Renal pelvis (tissue), 4 donors: ENCODE measurements around the gene PRKG1. TPM values are rescaled to one million over a fixed set of nuclear protein-coding genes. Genes with fewer than 3 reads are reported as not detected.
"Not testable (repeated sequence)": the region's sequence is repeated elsewhere in the genome, so short reads cannot be mapped to it uniquely, and the experiment has no call there.

Experiments
- DNase-seq: peaks from one replicate; pipeline ENCODE4 v3.0.0-alpha.2; 2013
- polyA plus RNA-seq, 3 donors: library from polyadenylated mRNA; unstranded; fragments of 120-200 nt; gene quantifications; one replicate each; pipeline ENCODE4 v1.2.1, GENCODE V29; 2013; ENCODE audit not compliant: insufficient read length in 3 of 3

The PRKG1 gene
- polyA plus RNA-seq, 3 donors, result 10.7 to 12.2 (median 11.3) TPM

DNA sequence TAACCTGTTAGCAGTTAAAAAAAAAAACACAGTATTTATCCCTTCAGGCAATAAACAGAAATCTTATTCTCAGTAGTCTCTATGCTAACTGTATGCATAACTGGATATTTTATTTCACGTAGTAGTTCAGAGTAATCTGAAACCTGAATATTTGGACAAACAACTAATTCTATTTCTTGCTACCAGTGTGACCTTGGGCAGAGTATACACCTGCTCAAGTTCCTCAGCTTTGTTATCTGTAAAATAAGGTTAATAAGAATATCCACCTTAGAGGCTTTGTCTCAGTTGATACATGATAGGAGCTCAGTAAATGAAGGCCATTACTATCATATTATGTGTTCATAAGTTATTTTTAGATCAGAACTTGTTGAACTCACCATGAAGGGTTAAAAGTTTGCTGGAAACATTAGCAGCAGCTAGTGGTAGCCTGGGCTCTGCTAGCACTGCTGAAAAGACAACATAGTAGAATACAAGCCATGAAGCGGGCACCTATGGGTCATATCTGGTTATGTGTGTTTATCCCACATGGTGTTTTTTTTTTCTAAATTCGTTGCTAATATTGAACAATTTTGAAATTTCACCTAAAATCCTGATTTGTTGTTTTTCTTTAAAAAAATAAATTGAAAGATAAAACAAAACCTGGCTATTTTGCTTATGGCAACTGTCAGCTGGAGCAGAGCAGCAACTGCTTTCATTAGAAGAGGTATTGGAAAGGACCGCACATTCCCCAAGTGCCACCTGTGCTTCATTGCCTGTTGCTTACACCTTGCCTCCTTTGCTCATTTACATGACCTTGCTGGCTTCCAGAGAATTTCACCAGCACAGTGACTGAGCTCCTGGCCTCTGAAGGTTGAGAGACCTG lies 303.0 kb downstream of the PRKG1 start:
- DNase-seq, result no peak

DNA sequence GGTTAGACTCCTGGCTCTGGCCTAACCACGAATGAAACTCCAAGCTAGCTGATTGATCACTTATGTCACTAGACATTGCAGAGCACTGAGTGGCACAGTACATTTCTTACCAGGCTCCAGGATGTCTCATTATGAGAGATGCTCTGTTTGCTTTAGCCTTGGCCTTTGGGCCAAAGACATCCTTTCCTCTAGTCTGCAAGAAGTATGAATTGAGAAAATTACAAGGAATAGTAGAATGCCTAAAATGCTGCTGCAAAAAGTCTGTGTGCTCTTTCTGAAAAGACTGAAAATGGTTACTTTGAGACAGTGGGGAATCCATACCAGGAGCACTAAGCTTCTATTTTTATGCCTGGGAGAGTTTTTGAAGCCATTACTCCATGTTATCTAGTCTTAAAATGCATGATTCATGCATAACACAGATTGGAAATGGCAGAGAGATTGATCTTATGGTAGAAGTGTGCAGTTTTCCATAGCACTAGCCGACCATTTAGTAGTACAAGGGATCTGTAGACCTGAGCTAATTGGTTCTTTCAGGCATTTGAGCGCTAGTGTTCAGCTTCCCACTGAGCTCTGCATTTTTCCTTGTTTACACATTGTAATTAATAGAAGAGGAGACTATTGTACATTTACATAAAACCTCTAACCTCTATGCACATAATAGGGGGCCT lies 303.8 kb downstream of the PRKG1 start:
- DNase-seq, result no peak

DNA sequence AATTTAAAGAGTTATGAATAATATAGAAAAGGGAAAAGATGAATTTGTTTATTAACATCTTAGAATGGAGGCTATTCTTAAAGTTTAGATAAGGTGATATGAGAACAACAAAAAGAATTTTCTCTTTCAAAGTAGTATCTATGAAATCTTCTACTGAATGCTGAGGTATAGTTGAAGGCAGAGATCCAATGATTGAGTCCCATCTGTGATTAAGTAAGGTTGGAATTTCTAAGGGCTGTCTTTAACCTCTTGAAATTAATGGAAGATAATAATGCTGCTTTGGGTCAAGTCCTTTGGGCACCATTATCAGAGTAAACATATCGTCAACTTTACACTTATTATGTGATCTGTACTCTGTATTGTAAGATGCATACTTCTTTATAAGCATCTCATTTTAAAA lies 307.9 kb downstream of the PRKG1 start:
- DNase-seq, result no peak

DNA sequence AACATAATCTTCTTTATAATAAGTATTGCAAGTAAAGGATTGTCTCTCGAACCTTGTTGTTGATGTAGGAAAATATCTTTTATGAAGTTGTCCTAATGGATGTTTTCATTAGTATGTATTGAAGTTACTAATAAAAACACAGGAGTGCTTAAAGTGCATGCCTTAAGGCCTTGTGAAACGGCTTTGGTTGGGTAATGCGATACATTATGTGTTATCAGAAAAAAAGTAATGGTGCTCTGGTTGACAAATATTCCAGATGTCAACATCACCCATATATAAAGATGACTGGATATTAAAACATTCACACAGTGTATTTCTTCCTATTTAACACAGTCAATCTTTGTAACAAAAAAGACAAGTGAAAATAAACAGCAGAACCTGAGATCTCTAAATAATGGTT lies 310.7 kb downstream of the PRKG1 start:
- no peak for DNase-seq

DNA sequence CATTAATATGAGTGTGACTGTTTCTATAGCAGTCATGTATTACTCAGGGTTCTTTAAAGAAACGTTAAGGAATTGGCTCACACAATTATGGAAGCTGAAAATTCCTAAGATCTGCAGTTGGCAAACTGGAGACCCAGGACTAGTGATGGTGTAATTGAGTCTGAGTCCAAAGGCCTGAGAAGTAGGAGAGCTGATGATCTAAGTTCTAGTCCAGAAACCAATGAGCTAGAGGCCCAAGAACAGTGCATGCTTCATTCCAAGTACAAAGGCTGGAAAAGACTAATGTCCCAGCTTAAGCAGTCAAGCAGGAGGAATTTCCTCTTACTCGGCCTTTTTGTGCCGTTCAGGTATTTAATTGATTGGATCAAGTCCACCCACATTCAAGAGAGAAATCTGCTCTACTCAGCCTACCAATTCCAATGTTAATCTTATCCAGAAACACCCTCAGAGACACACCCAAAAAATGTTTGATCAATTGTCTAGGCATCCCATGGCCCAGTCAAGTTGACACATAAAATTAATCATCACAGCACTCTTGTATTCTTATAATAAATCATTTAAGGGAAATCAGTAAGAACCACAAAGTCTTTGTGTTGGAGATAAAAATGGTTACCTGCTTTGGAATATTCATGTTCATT lies 312.1 kb downstream of the PRKG1 start:
- DNase-seq, result no peak

DNA sequence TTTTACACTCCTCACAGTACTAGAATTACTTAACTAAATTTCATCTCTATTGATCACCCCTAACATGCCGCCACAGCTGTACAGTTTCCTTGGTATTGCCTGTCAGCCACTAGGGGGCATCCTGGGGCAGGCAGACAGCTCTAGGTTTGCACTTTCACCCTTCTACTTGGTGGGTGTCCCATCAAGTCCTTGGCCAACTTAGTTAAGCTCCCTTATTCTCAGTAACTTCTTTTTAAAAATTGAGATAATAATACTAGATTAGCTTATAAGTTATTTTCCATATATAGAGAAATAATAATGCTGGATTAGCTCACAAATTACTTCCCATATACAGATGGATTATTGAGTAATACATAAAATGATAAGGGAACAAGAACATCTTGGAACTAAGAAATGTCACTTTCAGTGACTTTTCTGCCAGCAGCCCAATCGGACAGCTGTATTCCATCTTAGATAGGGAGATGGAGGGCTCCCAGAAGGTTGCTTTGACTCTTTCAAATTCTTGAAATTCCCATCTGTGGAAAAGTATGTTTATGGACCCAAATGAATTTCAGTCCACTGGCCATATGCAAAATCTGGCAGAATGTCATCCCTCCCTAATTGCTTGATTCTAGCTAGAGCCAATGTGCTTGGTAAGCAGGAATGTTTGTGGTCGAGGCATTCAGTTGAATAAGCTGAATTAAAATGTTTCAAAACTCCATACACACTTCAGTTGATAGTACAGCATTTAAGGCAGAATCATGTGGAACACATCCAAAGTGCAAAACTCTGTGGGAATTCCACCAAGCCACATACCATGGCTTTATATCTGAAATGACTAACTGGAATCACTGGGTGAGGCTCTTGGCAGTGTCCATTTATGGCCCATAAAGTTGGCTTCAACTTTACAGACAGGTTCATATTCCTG lies 315.4 kb downstream of the PRKG1 start:
- no peak for DNase-seq

DNA sequence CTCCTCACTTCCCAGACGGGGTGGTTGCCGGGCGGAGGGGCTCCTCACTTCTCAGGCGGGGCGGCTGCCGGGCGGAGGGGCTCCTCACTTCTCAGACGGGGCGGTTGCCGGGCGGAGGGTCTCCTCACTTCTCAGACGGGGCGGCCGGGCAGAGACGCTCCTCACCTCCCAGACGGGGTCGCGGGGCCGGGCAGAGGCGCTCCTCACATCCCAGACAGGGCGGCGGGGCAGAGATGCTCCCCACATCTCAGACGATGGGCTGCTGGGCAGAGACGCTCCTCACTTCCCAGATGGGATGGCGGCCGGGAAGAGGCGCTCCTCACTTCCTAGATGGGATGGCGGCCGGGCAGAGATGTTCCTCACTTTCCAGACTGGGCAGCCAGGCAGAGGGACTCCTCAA lies 318.7 kb downstream of the PRKG1 start:
- not testable (repeated sequence) for DNase-seq

DNA sequence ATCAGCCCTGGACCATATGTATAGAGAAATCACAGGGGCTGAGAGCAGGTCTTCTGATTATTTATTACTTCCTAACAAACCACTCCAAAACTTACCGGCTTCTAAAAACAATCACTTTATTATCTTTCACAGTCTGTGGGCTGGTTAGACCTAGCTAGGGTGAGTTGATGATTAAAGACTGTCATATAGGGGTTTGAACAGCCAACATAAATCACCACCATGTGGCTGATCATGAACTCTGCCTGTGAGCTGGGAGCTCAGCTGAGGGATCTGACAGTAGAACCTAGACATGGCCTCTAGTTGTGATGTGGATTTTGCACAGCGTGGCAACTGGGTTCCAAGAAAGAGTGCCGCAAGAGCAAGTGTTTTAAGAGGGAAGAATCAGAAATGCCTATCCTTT lies 319.8 kb downstream of the PRKG1 start:
- DNase-seq, result no peak

DNA sequence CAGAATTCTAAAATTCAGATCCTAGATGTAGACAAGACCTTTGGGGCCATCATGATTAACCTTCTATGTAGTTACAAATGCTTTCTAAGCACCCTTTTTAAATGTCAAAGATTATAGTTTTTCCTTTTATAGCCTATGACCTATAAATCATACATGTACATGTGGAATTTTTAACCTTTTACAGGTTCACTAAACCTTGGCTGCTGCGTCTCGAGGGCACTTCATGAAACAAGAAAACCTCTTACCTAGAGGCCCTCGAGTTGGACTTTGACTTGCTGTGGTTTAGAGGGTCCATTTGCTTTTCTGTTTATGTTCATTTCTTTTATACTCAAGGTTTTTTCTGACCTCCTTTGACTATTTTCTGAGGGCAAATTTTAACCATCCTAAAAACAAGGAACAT lies 323.0 kb downstream of the PRKG1 start:
- no peak for DNase-seq

DNA sequence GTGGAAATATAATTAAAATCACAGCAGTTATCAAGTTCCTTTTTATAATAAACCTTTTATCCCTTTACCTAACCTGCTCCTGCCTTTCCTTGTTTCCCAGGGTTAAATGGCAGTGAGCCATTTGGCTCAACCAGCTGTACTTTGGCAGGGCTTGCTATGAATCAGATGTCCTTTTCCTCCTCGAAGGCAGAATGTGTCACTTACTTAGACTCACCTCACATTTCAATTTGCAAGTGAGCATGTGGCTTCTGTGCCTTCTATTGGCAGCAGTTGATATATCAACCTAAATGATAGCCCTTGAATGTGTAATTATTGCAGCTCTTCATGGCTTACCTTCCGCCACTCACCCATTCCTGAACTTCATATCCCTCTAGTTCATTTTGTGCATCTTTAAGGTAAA lies 323.4 kb downstream of the PRKG1 start:
- no peak for DNase-seq

DNA sequence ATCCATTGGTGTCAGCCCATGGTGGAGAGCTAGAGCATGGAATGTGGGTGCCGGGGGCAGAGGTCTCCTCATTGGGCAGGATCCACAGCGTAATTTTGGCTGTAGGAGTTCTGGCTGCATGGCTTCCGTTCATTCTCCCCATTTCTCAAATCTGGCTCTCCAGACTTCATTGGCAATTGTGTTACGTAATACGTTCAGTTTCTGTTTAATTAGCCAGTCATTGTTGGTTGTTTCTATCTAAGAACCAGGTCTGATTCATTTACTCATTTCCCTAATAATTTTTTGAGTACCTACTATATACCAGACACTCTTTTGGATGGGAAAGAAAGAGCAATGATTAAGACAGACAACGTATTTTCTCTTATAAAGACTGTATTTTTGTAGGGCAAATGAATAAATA lies 325.6 kb downstream of the PRKG1 start:
- DNase-seq, result no peak

DNA sequence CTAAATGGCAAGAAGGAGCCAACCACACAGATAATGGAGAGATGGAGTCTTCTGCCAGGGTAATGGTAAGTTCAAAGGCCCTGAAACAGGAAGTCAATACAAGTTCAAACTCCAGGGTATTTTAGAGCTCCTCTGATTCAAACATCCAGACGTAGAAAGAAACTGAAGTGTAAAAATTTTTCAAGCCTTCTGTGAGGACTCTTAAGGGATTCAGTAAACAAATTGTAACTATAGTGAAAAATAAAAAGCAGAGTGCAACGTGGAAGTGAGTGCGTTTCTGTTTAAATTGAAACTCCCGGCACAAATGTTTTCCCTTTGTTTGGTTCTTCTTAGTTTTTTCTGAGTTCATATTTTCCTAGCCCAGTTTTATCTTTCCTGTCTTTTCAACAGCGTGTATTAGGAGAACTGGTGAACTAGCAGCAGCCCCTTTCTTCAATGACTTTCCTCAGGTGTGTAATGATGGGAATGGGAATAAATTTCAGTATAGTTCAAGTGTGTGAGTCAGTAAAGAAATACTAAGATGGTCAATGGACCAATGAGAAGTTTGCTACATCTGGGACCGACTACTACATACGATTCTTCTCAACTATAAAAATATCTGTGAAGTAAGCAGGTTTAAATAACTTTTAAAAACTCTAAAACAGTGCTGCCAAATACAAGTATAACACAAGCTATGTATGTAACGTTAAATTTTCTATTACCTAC lies 326.3 kb downstream of the PRKG1 start:
- DNase-seq, result no peak

DNA sequence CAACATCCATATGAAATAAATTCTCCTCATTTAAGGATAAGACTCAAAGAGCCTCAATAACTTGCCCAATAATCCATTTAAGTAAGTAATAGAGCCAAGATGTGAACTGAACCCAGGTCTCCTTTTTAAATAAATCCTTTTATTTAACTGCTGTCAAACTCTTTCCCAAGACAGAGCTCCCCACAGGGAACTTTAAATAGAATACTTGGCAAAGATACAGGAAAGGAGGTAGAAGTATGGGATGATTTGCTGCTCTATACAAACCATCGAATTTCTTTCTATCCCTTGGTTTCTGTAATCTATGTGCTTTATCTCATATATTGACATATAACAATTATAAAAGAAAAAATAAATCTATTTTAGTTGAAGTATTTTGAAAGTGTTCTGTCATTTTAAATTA lies 329.2 kb downstream of the PRKG1 start:
- no peak for DNase-seq

DNA sequence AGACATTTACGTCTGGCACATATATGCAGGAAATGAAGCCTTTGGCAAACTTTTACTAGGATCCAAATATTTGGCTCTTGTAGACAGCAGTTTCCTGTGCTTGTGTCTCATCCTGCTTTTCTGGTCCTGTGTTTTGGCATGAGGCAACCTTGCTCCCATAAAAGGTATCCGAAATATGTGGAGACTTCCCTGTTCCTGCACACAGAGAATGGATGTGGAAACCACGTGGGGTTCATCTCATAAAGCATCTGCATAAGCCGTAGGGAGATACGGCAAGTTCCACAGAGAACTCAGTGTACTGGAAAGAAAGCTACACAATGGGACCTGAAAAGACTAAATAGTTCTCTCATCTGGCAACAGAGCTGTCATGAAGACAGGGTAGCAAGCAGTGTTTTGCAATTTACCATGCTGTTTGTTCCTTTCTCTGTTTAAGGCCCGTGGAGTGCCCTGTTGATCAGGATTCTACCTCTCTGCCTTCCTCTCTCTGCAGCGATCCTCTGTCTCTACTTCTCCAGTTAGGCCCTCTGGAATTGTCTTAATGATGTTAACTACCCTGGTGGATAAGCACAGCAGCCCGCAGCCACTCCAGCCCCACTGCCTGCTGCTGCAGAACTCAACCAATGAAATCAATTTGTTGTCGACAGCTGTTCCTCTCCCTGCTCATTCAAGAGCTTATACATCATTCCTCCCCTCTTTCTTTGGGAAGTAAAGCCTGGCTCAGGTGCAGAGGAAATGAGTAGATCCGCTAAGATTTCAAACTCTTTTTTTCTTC lies 331.5 kb downstream of the PRKG1 start:
- DNase-seq, result no peak

DNA sequence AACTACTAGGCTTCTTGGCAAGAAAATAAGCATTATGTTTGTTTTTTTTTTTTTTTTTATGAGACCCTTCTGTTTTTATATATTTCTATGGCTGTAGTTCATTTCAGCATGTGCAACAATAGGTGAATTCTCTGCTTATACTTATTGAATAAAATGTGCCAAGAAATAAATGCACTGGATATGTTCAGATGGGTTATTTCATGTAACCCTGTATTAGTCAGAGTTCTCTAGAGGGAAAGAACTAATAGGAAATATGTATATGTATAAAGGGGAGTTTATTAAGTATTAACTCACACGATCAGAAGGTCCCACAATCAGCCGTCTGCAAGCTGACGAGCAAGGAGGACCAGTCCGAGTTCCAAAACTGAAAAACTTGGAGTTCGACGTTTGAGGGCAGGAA lies 332.3 kb downstream of the PRKG1 start:
- DNase-seq, result no peak

DNA sequence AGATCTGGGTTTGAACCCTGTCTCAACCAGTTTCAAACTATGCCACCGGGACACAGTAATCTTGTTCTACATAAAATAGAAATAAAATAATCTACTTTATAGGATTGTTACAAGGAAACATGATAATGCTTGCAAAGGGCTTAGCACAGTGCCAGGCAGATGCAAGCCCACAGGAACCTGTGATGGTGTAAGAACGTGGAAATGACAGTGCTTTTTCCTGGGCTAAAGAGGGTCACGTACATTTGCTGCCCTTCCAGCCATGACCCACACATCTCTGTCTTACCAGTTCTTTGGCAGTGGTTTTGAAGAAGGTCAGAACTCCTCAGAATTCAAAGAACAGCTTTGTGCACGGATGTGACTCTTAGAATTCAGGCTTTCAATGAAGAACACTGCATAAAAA lies 342.2 kb downstream of the PRKG1 start:
- no peak for DNase-seq

DNA sequence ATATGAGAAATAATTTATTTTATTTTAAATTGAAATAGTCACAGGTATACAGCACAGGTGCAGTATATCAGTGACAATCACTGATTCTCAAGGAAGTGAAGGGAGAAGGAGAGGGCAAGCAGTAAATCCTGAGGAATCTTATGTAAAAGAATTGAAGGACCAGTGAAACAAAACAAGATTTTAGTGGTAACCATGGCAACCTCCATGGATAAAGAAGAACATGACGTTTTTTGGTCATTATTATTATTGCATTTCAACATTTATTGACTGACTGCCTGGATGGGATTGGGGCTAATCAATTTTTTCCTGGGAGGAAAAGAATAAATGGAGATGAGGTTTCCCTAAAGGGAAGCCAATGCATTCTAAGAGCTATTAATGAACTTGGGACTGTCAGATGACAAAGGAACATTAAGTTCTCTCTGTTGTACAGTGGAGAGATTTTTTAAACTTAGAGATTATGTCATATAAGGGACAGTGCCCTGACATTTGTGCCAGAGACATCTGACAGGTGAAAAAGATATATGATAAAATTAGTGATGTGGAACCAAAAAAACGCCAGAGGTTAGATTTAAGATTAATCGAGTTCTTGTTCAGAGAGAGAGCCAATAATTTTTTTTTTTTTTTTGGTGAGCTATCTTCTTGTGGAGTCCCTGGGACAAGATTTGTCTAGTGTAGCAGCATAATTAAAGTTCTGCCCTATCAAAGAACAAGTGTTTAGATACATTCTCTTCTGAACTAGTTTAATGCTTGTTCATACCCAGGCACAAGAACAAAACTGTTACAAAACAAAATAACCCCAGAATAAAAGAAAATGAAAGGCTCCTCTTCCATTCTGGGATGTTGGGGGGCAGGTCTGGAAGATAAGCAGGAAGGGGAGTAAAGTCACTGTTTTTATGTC lies 345.2 kb downstream of the PRKG1 start:
- DNase-seq, result no peak

DNA sequence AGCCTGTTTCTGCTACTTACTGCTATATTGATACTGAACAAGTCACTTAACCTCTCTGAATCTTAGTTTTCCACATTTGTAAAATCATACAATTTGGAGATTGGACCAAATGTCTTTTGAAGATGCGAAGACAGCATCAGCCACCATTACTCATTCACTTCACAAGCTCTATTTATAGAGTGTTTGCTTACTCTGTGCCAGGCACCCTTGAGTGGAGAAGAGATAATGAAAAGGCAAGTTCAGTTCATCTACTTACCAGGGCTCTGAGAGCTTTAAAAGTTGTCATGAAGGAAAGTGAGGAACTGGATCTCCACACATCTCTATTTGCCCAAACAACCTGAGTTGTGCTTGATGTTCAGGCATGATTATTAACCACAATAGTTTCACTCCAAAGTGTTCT lies 347.6 kb downstream of the PRKG1 start:
- DNase-seq, result no peak
